Calu3 (cell line): ENCODE results near the gene SLC6A12. TPM values are rescaled to one million over a fixed set of nuclear protein-coding genes. Genes with fewer than 3 reads are reported as not detected.

Source experiments
- BruUV-seq: library from RNA; stranded (reverse); fragments of 400-500 nt; replicated peaks from 2 replicates; lab custom pipeline; 2021; lab: Mats Ljungman, UMichigan
- CTCF ChIA-PET: fragments of 300-600 bp; sonication (Branson Sonifier 250); formaldehyde crosslinking; loops from one replicate; lab custom pipeline; 2022; ENCODE audit warnings: antibody characterized with exemption; lab: Charles Lee
- DNase-seq: peaks from one replicate; pipeline ENCODE4 v3.0.0; 2022
- H3K27ac Mint-ChIP-seq: one replicate; pipeline ENCODE4 v1.8.0; 2022; ENCODE audit warnings: mixed read lengths; ENCODE audit not compliant: unreplicated experiment
- H3K27me3 Mint-ChIP-seq: one replicate; pipeline ENCODE4 v1.8.0; 2022; ENCODE audit warnings: mixed read lengths; ENCODE audit not compliant: unreplicated experiment
- H3K36me3 Mint-ChIP-seq: one replicate; pipeline ENCODE4 v1.8.0; 2022; ENCODE audit warnings: mild to moderate bottlenecking, moderate library complexity, mixed read lengths; ENCODE audit not compliant: insufficient read depth, unreplicated experiment
- H3K4me1 Mint-ChIP-seq: one replicate; pipeline ENCODE4 v1.8.0; 2022; ENCODE audit warnings: mild to moderate bottlenecking, low read depth, mixed read lengths; ENCODE audit not compliant: unreplicated experiment
- H3K4me3 Mint-ChIP-seq: one replicate; pipeline ENCODE4 v1.8.0; 2022; ENCODE audit warnings: mild to moderate bottlenecking, low read depth, moderate library complexity, mixed read lengths; ENCODE audit not compliant: unreplicated experiment
- H3K9me3 Mint-ChIP-seq: one replicate; pipeline ENCODE4 v1.8.0; 2022; ENCODE audit warnings: low read depth, mixed read lengths; ENCODE audit not compliant: unreplicated experiment
- intact Hi-C: fragments of 100-400 bp; cut with micrococcal nuclease; formaldehyde crosslinking; loops from one replicate; pipeline ENCODE4 v1.10.0; 2022; ENCODE audit not compliant: unreplicated experiment
- total RNA-seq: library from RNA; stranded (reverse); gene quantifications from 2 replicates; pipeline ENCODE4 v1.2.3, GENCODE V29; 2022
- TF ChIP-seq, protein P1 (sequence below): fragments of 200-600 bp; IDR thresholded peaks from one replicate; pipeline ENCODE4 v1.8.0; 2022; ENCODE audit warnings: antibody characterized with exemption; ENCODE audit not compliant: unreplicated experiment

The SLC6A12 gene
- total RNA-seq, 1 experiment from 2014 or later: 0.90 TPM

GRCh38 chr12:140162-140561 lies 73.8 kb downstream of the SLC6A12 start:
- no peaks in the 10 kb centered on the region for H3K9me3 Mint-ChIP-seq
- no TSS peak for BruUV-seq
- intact Hi-C loops: no loop called here
- no peak overlapping the region for H3K27ac Mint-ChIP-seq
- TF ChIP-seq, protein P1, sequence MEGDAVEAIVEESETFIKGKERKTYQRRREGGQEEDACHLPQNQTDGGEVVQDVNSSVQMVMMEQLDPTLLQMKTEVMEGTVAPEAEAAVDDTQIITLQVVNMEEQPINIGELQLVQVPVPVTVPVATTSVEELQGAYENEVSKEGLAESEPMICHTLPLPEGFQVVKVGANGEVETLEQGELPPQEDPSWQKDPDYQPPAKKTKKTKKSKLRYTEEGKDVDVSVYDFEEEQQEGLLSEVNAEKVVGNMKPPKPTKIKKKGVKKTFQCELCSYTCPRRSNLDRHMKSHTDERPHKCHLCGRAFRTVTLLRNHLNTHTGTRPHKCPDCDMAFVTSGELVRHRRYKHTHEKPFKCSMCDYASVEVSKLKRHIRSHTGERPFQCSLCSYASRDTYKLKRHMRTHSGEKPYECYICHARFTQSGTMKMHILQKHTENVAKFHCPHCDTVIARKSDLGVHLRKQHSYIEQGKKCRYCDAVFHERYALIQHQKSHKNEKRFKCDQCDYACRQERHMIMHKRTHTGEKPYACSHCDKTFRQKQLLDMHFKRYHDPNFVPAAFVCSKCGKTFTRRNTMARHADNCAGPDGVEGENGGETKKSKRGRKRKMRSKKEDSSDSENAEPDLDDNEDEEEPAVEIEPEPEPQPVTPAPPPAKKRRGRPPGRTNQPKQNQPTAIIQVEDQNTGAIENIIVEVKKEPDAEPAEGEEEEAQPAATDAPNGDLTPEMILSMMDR: no peak
- peaks cover 17% of the 10 kb centered on the region for H3K4me1 Mint-ChIP-seq
- no peak for DNase-seq
- H3K27me3 Mint-ChIP-seq: peaks cover 55% of the 10 kb centered on the region
- CTCF ChIA-PET: no interaction called here
- no peak overlapping the region for H3K4me3 Mint-ChIP-seq
- H3K36me3 Mint-ChIP-seq: no peaks in the 10 kb centered on the region

Other genes with a start within 250 kb of the SLC6A12 start
- 0.42 TPM in 1 of 2 replicates, not detected in the other for gene IQSEC3, start 147.4 kb downstream of the SLC6A12 start, total RNA-seq
- gene SLC6A13, start 48.7 kb upstream of the SLC6A12 start, total RNA-seq: 3.5 and 4.8 TPM in 2 replicates
- 60.7 and 63.6 TPM in 2 replicates for gene KDM5A, start 175.2 kb upstream of the SLC6A12 start, total RNA-seq
- gene CCDC77, start 187.5 kb upstream of the SLC6A12 start, total RNA-seq: 12.5 and 16.8 TPM in 2 replicates
- gene B4GALNT3, start 245.8 kb upstream of the SLC6A12 start, total RNA-seq: 15.9 and 19.3 TPM in 2 replicates